ENCODE results near the gene BHLHA15.

BHLHA15 gene

DNA sequence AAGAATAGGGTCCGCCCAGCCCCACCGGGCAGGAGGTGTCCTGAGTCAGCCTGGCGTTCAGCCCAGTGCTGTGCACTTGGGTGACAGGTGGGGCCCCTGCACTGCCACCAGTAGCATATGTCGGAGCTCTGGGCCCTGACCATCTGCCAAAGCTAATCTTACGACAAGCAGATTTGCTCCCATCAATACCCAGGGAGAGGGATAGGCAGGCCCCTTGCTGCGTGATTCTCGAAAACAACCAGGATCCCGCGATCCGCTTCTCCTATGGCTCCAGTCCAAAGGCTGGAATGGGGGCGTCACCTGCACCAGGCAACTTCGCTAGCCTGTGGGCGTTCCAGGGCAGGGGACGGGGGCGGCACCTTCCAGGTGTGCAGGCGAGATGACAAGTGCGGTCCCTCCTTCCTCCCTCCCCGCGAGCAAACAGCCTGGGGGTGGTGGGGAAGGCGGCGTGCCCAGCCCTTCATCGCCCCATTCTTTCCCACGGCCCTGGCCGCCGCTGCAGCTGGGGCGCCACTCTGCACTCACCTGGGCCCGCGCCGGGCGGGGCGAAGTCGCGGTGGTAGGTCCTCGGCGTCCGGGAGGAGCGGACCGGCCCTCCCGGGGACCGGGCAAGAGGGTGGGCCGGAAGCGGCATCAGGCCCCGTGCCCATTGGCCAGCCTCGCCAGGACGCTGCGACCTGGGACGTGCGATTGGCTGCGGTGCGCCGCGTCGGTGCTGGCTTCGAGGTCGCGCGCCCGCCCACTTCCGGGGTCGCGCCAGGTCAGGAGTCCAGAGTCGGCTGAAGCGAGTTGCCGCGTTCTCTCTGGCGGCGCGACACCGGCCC, 40.6 kb downstream of the BHLHA15 start, which contains the start of gene TECPR1:
TSS of gene TECPR1 (minus strand) at position 632 of the 824 bp plus-strand sequence. CDS start 6,086 bp downstream, outside the sequence.
- TF ChIP-seq, protein P1, sequence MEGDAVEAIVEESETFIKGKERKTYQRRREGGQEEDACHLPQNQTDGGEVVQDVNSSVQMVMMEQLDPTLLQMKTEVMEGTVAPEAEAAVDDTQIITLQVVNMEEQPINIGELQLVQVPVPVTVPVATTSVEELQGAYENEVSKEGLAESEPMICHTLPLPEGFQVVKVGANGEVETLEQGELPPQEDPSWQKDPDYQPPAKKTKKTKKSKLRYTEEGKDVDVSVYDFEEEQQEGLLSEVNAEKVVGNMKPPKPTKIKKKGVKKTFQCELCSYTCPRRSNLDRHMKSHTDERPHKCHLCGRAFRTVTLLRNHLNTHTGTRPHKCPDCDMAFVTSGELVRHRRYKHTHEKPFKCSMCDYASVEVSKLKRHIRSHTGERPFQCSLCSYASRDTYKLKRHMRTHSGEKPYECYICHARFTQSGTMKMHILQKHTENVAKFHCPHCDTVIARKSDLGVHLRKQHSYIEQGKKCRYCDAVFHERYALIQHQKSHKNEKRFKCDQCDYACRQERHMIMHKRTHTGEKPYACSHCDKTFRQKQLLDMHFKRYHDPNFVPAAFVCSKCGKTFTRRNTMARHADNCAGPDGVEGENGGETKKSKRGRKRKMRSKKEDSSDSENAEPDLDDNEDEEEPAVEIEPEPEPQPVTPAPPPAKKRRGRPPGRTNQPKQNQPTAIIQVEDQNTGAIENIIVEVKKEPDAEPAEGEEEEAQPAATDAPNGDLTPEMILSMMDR (IDR thresholded peaks at IDR 0.05) = no peak

DNA sequence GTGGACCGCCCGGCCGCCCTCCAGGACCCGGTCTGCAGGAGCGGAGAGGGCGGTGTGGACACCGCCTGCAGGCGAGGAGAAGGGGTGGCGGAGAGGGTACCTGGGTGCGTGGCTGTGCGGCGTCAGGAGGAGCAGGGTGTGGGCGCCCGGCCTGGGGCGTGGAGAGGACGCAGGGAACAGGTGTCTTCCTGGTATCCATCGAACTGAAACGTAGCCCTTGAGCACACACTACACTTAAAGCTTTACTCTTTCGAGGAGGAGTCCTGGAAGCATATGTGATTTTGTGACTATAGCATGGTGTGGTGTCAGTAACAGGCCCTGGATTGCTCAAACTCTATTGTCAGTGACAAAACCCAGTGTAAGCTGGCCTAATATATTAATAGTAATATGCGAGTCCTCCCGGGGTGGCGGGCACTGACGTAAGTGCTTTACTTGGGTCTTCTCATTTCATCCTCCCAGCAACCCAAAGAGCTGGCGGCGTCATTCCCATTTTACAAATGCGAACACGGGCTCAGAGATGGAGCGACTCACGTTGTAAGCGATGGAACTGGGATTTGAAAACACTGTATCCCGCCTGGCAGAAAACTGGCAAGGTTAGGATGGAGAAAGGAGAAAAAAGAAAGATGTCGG, 41.3 kb downstream of the BHLHA15 start:
- TF ChIP-seq, protein P1 (IDR thresholded peaks at IDR 0.05) = no peak

DNA sequence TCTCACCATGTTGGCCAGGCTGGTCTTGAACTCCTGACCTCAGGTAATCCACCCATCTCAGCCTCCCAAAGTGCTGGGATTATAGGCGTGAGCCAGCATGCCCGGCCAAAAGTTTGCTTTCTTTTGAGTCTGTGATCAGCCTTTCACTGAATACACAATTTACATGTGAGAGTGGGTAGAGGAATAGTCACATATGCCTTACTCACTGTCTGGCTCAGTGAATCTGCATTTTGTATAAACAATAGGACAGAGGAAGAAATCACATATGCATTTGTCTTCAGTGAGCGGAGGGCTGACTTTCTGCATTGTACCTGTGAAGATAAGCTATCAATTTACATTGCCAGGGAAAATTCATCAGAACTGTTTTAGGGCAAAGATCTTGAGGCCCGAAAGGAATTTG, 43.3 kb downstream of the BHLHA15 start:
- TF ChIP-seq, protein P1 (IDR thresholded peaks at IDR 0.05) = no peak

DNA sequence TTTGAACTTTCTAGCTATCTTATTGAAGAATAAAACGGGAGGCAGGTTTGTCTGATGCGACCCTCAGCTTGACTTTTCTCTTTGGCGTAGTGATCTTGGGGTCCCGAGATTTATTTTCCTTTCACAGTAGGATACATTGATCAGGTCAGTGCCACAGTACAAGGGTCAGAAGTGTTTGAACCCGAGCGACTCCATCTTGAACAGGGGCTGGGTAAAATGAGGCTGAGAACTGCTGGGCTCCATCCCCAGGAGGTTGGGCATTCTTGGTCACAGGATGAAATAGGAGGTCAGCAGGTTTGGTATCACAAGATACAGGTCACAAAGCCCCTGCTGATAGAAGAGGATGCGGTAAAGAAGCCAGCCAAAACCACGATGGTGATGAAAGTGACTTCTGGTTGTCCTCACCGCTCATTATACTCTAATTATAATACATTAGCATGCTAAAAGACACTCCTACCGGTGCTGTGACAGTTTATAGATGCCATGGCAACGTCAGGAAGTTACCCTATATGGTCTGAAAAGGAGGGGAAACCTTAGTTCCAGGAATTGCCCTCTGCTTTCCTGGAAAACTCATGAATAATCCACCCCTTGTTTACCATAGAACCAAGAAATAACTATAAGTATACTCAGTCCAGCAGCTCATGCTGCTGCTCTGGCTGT, 43.8 kb downstream of the BHLHA15 start:
- TF ChIP-seq, protein P1 (IDR thresholded peaks at IDR 0.05) = no peak

DNA sequence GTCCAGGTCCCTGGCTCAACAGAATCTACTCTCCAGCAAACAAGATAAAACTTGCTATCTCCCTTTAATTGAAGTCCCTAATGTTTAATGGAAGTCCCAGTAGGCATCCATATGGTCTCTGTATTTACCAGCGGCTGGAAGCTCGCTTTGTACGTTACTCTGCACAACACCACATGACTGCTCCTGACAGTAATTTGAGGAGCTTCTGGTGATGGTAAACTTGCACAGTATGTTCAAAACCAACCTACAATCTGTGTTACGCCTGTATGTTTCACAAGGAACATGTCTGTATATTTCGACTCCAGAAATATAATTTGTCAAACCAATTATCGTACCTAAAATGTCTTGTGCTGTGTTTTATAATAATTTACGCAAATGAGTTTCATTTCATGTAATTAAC, 45.2 kb downstream of the BHLHA15 start:
- TF ChIP-seq, protein P1 (IDR thresholded peaks at IDR 0.05) = no peak

- TF ChIP-seq, protein P1 (IDR thresholded peaks at IDR 0.05) = no peak
Measured at GRCh38 chr7:98257701-98258100, 46.5 kb downstream of the BHLHA15 start.
